Endothelial cell of hepatic sinusoid (primary cell): ENCODE results near the gene TMEM238L.

Experiments used
- in situ Hi-C: cut with HindIII; loops from 2 replicates; pipeline ENCODE4 v1.10.0; 2017; ENCODE audit warnings: low sequenced_read_pairs

Gene TMEM238L

DNA sequence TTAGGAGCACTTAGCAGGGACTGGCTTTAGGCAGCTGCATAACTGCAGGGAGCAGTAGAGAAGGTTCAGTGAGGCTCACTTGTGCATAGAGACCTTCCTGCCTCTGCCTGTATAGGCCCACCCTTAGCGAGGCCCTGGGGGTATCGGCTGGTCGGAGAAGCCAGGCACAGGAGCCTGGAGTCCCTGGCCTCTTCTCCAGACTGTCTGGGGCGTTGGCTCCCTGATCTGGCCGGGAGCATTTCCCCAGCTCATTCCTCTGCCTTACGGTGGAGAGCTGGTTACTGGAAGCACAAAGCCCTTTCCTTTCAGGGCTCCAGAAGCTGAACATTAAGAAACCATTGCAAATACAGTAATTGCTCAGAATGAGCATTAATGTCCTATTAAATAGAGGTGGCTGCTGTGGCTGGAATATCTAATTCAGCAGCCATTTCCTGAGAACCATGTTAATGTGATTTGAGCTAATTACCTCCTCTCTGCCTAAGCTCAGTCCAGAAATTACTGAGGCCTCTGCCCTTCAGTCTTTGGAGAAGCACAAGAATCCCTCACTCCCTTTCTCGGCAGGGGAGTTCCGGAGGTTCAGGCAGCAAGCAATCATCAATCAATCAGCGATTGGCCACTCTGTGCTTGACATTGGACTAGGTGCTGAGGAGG lies 55.2 kb downstream of the TMEM238L start:
- in situ Hi-C loops = no loop called here

DNA sequence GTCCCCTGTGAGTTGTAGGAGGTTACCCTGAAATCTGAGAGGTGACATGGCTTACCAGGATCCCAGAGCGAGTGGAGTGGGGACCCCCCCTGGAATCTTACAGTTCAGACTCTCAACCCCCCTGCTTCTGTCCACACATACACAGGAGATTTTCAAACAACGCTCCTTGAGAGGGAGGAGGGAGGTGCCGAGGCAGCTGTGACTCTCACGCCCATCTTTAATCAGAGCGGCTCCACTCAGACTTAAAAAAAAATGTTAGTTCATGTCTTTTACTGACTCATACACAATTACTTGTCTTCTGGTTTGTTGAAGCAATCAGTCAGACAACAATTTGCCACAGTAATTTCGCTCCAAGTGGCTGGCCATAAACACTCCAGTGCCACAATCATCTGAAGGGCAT lies 58.7 kb downstream of the TMEM238L start:
- in situ Hi-C loops = no loop called here
